ENCODE data around the gene GFPT2. TPM values are rescaled to one million over a fixed set of nuclear protein-coding genes. Genes with fewer than 3 reads are reported as not detected.

The GFPT2 gene
- total and polyA plus RNA-seq, 10 of the 15 experiments (the other 5 are each of a cell fraction or from before 2014, with no cell fraction given): 0.05 to 0.33 (median 0.11) TPM; not detected in 4

- RAD21 ChIA-PET (ENCODE audit: unreplicated experiment): no interaction called here
- Histone ChIP-seq H3K27ac (ENCODE audit: control insufficient read depth, insufficient read depth) (no peak overlapping the region), H2AFZ (ENCODE audit: control insufficient read depth, low read depth, low read length) (no peak overlapping the region), H4K20me1 (ENCODE audit: control insufficient read depth, insufficient read depth) (no peaks in the 10 kb centered on the region), H3K9me3 (replicated peaks; ENCODE audit: control insufficient read depth, insufficient read depth, low read length) (no peaks in the 10 kb centered on the region), H3K36me3 (ENCODE audit: control insufficient read depth in 2 of 2, insufficient read depth in 2 of 2, low read length in 1 of 2) (no peaks in the 10 kb centered on the region), H3K4me2 (ENCODE audit: control insufficient read depth, insufficient read depth) (no peak overlapping the region), H3K27me3 (replicated peaks in 1 of 2; ENCODE audit: control insufficient read depth in 2 of 2, insufficient read depth in 2 of 2, low read length in 1 of 2) (no peaks in the 10 kb centered on the region; a peak in 1 of 4 replicates), H3K79me2 (ENCODE audit: control insufficient read depth, insufficient read depth, low read length) (no peaks in the 10 kb centered on the region), H3K4me3 (no peak overlapping the region), H3K9ac (ENCODE audit: control insufficient read depth, insufficient read depth, low read length) (no peak overlapping the region), H3K4me1 (ENCODE audit: control insufficient read depth, insufficient read depth, low read length) (no peaks in the 10 kb centered on the region)
- POLR2A ChIA-PET: no interaction called here
- DNase-seq (ENCODE audit: low read depth, low spot score) (no peak), ATAC-seq (no peak), FAIRE-seq (no peak)
- CTCF ChIA-PET: no interaction called here
- no TSS peak for BruUV-seq (replicated peaks)
- WGBS (ENCODE audit: insufficient coverage, insufficient replicate concordance, low lambda C conversion rate, missing lambda C conversion rate): 8% methylated on average over 4 of the region's 4 CpGs
- TF ChIP-seq HDAC6 (IDR thresholded peaks at IDR 0.05; ENCODE audit: unreplicated experiment) (no peak), PRDM15 (CRISPR knock-in tag; IDR thresholded peaks at IDR 0.05) (no peak)
- intact Hi-C loops (cut with micrococcal nuclease; ENCODE audit: unreplicated experiment): no loop called here
- in situ Hi-C loops (cut with MboI): no loop called here
- SMC1A ChIA-PET (ENCODE audit: uncharacterized antibody, unreplicated experiment): no interaction called here
Measured at GRCh38 chr5:180365829-180366228, 12.7 kb upstream of the GFPT2 start.

GRCh38 chr5:180364306-180364856 is 11.2 kb upstream of the GFPT2 start:
- in situ Hi-C loops (cut with MboI): no loop called here
- H3K4me2 ChIP-seq (ENCODE audit: control insufficient read depth, insufficient read depth): no peak overlapping the region
- TF ChIP-seq MXI1 (IDR thresholded peaks at IDR 0.05; ENCODE audit: low read depth, low read length) (no peak), SP1 (IDR thresholded peaks at IDR 0.05; ENCODE audit: low read depth, low read length) (no peak)
- H3K27me3 ChIP-seq (replicated peaks in 1 of 2; ENCODE audit: control insufficient read depth in 2 of 2, insufficient read depth in 2 of 2, low read length in 1 of 2): no peaks in the 10 kb centered on the region; a peak in 1 of 4 replicates
- H3K27ac ChIP-seq (ENCODE audit: control insufficient read depth, insufficient read depth): no peak overlapping the region
- BruUV-seq (replicated peaks): no TSS peak
- no peak overlapping the region for H3K9ac ChIP-seq (ENCODE audit: control insufficient read depth, insufficient read depth, low read length)
- no peaks in the 10 kb centered on the region for H3K36me3 ChIP-seq (ENCODE audit: control insufficient read depth in 2 of 2, insufficient read depth in 2 of 2, low read length in 1 of 2)
- no peaks in the 10 kb centered on the region for H3K9me3 ChIP-seq (replicated peaks; ENCODE audit: control insufficient read depth, insufficient read depth, low read length)
- H3K4me1 ChIP-seq (ENCODE audit: control insufficient read depth, insufficient read depth, low read length): no peaks in the 10 kb centered on the region
- H4K20me1 ChIP-seq (ENCODE audit: control insufficient read depth, insufficient read depth): no peaks in the 10 kb centered on the region
- SMC1A ChIA-PET (ENCODE audit: uncharacterized antibody, unreplicated experiment): no interaction called here
- no peak overlapping the region for H2AFZ ChIP-seq (ENCODE audit: control insufficient read depth, low read depth, low read length)
- no peak overlapping the region for H3K4me3 ChIP-seq
- intact Hi-C loops (cut with micrococcal nuclease; ENCODE audit: unreplicated experiment): no loop called here
- H3K79me2 ChIP-seq (ENCODE audit: control insufficient read depth, insufficient read depth, low read length): no peaks in the 10 kb centered on the region
- ATAC-seq: no peak
- 47% methylated on average over 10 of the region's 10 CpGs for WGBS (ENCODE audit: insufficient coverage, insufficient replicate concordance, low lambda C conversion rate, missing lambda C conversion rate)
- POLR2A ChIA-PET: no interaction called here
- no peak for DNase-seq (ENCODE audit: low read depth, low spot score)
- CTCF ChIA-PET: interaction anchor here (0.9 kb wide), 1 partner anchor 49 kb away, joined by 3 read pairs; no protein-coding TSS in a partner anchor
- RAD21 ChIA-PET (ENCODE audit: unreplicated experiment): no interaction called here
- no peak for FAIRE-seq

Measured in GM12878 (cell line).